Esophagus mucosa (tissue), 1 donor: ENCODE data around the gene RBBP9. TPM values are rescaled to one million over a fixed set of nuclear protein-coding genes. Genes with fewer than 3 reads are reported as not detected.
"Not testable (repeated sequence)": the region's sequence is repeated elsewhere in the genome, so short reads cannot be mapped to it uniquely, and the experiment has no call there.

Source experiments
- ATAC-seq: fragments of 200-7000 bp; cut with Tn5 transposase; one replicate; pipeline ENCODE4 v1.9.1; 2020
- total RNA-seq: library from RNA; stranded (reverse); gene quantifications from one replicate; pipeline ENCODE4 v1.2.4, GENCODE V29; 2023
- donor health status: DM: yes; HTN: yes; CAD: no.

Gene RBBP9
- 11.8 TPM for total RNA-seq

DNA sequence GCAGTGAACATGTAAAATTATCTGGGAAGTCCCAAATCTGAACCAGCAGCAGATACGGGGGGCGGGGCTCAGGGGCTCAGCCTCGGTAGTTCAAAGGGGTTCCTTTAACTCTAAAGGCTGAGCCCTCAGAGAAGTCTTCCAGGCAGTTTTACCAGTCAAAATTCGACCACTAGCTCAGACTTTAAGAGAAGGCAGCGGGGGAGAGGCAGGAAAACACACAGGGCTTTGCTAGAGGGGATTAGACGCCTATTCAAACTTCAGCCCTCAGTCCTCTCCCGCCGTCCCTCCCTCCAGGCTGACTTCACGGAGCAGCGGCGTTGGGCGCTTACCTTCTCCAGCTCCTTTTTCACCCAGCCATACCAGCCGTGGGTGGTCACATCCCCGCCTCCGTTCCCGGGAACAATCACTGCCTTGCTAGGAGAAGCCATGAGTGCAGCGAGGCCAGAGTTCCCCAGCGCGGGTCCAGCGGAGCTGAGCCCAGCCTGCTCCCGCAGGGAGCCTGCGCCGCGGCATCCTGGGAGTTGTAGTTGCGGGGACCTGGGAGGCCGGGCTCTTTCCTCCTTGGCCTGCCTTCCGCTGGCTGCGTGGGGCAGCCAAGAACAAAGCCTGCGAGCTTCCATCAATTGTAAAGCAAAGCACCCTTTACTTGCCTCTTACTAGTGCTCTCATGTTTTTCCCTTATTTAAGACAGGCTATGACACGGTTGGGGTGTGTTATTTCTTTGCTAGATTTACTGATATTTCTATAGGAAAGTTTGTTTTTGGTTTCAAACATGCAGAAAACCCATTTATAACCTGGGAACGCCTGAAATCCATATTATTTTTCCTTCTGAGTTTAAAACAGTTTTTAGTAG is at the start of gene RBBP9:
Gene RBBP9, minus strand, starts transcription at position 486 of the 853 bp plus-strand sequence. Its CDS starts 58 bp downstream, at position 428.
- ATAC-seq: peak; percentile 96

DNA sequence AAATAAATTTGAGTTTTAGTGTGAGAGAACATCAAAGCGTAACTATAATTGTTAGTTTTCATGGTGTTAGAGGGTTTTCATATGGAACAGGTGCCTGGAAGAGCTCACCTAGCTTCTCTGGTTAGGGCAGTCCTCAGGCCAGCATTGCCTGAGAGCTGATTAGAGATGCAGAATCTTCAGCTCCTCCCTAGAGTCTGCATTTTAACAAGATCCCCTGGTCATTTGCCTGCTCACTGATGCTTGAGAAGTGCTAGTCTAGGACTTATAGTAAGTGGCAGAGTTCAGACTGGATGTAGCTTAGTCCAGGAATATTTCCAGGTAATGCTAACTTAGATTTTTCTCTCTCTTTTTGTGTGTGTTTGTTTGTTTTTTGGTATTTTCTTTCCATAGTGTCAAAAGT is 48.5 kb upstream of the RBBP9 start:
- no peak for ATAC-seq

DNA sequence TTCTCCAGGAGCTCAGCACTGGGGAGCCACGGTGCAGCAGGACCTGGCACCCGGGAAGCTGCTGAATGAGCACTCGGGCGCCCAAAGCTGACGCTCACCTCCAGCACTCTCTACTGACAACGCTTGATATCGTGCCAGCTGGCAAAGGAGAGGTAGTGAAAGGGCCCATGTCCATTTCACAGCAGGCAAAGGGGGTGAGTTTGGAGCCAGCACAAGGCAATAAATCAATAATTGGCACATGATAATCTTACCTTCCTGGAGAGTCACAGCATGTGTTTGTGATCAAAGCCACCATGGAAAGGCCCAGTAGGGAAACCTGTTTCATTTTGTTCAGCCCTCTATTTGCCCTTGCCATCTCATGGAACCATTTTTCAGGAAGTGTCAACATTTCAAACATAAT is 46.9 kb upstream of the RBBP9 start:
- ATAC-seq: no peak

DNA sequence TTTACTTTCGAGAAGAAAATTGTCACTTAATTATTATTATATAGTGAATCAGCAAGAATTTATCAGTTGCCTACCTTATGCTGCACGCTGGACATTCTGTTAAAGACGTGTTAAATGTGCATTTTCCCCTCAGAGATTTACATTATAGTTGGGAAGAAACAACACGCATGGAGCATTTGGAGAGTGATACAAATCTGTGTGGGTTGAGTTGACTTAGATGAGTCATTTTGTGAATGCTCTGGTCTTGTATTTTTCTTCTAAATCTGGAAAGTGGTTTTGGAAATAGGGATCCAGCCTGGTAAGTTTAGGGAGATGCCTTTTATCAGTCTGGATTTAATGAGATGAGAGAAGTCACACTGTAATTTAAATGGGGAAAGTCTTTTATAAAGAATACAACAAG is 46.2 kb upstream of the RBBP9 start:
- no peak for ATAC-seq

DNA sequence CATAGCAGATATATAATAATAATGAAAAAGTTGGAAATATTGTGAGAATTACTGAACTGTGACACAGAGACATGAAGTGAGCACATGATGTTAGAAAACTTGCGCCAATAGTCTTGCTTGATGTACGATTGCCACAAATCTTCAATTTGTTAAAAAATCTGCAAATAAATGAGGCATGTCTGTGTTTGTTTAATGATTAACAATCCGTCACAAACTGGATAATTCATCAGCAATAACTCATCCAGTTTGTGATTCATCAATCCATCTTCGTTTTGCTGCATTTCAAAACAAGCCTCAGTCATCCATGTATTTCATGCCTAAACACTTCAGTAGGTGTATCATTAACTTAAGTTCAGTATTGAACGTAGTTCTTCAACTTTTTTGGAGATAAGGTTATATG is 44.7 kb upstream of the RBBP9 start:
- ATAC-seq: peak; percentile 59

DNA sequence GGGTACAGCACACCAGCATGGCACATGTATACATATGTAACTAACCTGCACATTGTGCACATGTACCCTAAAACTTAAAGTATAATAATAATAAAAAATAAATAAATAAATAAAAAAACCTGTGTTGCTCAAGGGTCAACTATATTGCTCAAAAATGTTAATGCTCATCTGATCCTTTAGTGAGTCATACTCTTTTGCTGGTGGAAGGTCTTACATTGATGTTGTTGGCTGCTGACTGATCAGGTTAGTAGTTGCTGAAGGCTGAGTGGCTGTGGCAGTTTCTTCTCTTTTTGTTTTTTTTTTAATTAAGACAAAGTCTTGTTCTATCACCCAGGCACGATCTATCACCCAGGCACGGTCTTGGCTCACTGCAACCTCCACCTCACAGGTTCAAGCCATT is 40.6 kb upstream of the RBBP9 start:
- ATAC-seq: peak; percentile 42

DNA sequence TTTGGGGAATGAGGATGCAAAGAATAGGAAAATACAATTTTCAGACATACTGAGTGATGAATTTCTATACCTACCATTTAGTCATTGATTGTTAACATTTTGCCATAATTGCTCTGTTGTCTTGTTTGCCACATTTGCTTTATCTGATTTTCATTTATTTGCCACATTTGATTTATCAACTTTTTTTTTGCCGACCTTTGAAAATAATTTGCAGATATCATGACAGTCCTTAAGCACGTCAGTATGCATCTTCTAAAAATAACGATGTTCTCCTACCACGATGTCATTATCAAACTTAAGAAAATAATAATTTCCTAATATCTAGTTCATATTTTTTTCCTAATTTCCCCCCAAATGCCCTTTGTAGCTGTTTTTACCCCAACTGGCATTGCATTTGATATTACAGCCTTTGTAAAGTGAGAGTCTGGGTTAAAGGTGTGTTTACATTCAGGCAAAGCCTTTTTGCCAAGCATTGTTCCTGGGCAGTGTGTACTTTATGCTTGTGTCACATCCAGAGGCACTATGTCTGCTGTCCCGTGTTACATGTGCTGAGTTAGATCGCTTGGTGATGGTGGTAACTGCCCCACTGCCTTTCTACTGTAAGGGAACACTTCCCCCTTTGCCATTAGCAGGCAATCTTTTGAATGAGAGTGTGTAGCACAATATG is 37.1 kb upstream of the RBBP9 start:
- no peak for ATAC-seq

DNA sequence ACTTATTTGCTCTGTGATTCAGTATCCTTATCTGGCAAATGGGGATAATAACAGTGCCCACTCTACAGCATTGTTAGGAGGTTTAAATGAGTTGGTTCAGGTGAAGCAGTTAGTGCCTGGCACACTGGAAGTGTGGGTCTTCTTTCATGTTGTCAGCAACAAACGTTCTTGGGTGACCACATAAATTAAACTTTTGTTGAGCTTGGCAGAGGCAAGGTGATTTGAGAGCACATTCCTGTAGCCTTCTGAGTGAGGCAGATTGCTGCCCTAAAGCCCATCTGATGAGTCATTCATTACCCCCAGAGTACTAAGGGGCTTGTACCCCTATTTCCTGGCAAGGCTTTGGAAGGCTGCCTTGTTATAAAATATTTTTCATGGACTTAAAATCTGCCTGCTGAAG is 36.5 kb upstream of the RBBP9 start:
- ATAC-seq: no peak

DNA sequence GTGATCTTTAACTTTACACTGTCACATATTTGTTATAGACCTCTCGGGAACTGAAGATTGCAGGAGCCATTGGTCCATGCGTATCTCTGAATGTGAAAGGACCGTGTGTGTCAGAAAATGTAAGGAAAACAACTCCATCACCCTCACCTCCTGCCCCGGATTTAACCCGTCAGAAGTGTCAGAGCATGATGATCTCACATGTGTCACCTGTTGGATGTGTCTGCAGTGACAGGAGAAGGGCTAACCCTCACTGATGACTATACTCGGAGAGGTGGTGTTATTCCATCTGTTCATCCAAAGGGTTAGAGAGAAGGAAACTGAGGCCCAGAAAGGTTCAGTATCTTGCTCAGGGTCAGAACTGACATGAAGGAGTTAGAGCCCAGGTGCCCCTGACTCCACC is 35.6 kb upstream of the RBBP9 start:
- no peak for ATAC-seq

DNA sequence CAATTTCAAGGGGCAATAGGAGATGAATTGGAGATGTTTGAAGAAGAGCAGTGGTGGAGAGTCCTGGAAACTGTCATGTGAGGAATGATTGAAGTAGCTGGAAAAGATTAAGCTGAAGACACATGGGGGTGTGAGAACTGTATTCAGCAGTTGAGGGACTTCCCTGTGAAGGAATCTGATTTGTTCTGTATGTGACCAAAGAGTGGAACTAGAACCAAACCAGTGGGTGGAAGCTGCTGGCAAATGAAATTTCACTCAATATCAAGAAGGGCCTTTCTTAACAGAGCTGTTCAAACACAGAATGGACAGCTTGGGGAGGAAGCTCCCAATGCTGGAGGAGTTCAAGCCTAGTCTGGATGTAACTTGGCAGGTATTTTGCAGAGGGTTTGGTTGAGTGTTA is 32.0 kb upstream of the RBBP9 start:
- no peak for ATAC-seq

DNA sequence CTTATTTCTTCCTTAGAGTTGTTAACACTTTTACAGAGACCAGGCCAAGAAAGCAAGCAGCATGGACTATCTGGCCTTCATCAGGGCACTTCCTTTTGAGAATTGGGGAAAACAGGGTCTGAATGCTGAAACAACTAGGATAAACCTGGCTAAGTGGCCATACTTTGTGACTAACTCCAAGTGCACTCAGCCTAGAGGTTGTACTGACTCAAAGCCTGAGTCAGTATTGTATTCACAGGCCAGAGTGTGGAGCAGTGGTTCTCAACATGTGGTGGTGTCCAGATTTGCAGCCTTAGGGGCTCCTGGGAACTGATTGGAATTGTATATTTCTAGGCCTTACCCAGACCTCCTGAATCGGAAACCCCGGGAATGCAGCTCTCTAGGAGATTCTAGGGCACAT is 30.8 kb upstream of the RBBP9 start:
- no peak for ATAC-seq

DNA sequence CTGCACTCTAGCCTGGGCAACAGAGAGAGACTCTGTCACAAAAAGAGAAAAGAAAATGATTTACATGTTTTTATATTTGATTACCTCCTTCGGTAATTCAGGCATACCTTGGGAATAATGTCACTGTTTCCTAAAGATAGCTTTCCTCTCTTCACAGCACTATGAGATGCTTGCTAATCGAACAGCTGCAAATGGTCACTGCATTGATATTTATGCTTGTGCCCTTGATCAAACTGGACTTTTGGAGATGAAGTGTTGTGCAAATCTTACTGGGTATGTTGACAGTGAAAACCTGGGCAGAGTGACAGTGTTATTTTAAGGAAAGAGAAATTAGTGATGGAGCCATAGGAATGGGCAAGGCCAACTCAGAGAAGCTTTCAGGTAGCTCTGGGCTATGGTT is 30.3 kb upstream of the RBBP9 start:
- no peak for ATAC-seq

DNA sequence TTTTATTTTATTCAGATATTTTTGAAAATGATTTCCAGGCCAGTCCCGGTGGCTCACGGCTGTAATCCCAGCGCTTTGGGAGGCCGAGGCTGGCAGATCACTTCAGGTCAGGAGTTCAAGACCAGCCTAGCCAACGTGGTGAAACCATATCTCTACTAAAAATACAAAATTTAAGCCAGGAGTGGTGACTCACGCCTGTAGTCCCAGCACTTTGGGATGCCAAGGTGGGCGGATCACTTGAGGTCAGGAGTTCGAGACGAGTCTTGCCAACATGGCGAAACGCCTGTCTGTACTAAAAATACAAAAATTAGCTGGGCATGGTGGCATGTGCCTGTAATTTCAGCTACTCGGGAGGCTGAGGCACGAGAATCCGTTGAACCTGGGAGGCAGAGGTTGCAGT is 29.7 kb upstream of the RBBP9 start:
- not testable (repeated sequence) for ATAC-seq

DNA sequence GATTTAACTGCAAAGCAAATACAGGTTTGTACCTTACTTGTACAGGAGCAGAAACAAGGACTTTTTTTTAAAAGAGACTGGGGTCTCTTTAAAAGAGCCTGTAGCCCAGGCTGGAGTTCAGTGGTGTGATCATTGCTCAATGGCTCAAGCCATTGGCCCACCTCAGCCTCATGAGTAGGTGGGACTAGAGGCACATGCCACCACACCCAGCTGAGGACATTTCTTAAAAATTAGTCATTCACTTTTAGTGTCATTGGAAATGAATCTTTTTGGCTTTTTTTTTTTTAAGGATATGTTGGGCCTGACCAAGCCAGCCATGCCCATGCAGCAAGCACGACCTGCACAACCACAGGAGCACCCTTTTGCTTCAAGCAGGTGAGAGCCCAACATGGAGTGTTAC is 27.6 kb upstream of the RBBP9 start:
- peak; percentile 39 for ATAC-seq

DNA sequence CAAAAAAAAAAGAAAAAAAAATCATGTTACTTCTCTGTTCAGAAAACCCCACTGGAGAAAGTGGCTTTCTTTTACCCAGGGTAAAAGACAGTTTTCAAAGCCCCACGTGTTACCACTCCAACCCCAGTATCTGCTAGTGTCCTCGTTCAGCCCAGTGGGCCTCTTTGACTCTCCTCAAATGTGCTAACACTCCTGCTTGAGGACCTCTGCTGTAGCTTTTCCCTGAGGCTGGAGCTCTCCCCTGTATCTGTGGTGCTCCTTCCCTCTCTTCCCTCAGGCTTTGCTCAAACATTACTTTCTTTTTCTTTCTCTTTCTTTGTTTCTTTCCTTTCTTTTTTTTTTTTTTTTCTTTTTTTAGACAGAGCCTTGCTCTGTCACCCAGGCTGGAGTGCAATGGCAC is 26.0 kb upstream of the RBBP9 start:
- ATAC-seq: no peak

DNA sequence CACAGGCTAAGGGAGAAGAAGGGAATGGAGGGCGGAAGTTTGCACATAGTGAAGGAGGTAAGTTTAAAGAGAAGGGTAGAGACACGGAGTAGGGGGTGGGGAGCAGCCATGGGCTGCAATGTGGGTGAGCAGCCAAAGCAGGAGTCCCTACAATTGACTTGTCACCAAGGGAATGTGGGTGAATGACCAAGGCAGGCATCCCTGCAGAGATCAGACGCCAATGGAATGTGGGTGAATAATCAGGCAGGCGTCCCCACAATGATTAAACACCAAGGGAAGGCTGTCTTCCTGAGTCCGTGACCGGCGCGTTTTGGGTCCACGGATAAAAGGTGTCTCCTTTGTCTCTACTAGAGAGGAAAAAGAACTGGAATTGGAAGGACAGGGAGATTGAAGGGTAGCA is 25.0 kb upstream of the RBBP9 start:
- ATAC-seq: not testable (repeated sequence)

DNA sequence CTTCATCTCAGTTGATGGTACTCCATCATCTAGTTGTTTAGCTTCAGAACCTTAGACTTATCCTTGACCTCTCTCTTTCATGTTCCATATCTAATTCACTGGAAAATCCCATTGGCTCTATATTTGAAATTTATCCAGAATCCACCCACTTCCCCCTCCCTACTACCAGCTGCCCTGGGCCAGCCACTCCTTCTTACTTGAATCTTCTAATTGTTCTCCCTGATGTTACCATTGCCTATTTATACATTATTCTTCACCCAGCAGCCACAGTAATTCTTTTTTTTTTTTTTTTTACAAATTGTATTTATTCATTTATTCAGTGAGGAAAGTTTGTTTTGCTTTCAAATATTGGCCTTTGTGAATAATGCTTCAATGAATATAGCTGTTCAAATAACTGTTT is 18.9 kb upstream of the RBBP9 start:
- ATAC-seq: no peak

DNA sequence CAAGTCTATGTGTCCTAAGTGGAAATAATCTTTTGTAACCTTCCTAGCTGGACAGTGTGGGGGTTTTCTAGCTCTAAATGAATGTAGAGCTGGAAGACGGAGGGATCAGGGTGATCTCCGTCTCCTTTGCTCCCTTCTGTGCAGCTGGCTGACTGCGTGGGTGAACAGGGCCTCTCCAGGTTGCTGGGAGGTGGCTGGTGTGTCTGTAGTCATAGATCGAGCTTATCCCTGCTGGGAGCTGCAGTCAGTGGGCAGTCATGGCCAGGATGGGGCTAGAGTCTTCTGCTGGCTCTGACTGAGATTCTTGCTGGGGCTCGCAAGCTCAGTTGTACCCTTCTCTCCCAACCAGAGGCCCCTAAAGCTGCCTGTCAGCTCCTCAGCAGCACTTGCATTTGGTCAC is 17.1 kb upstream of the RBBP9 start:
- ATAC-seq: no peak

DNA sequence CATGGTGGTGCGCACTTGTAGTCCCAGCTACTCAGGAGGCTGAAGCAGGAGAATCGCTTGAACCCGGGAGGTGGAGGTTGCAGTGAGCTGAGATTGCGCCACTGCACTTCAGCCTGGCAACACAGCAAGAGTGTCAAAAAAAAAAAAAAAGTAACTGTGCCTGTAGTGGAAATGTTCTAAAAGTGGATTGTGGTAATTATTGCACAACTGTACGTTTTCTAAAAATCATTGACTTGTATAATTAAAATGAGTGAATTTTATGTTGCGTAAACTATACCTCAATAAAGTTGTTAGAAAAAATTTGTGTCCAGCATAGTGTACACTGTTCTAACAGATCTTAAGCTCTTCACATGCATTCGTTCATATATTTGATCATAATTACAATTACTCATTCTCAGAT is 16.2 kb upstream of the RBBP9 start:
- no peak for ATAC-seq

DNA sequence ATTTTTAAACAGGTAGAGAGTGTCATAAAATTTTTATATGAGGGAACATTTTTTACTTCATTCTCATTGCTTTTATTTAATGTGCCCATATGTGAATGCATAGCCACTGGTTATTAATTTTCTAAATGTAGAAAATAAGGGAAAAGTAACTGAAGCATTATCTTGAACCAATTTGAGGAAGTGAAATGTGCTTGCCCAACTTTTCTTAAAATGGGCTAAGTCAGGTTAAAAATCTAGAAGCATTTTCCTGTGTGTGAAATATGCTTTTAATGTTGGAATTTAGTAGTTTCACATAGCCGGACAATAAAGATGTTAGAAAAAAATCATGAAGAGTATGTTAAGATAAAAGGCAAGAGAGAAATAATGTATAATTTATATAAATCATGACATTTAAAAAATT is 14.5 kb upstream of the RBBP9 start:
- no peak for ATAC-seq

DNA sequence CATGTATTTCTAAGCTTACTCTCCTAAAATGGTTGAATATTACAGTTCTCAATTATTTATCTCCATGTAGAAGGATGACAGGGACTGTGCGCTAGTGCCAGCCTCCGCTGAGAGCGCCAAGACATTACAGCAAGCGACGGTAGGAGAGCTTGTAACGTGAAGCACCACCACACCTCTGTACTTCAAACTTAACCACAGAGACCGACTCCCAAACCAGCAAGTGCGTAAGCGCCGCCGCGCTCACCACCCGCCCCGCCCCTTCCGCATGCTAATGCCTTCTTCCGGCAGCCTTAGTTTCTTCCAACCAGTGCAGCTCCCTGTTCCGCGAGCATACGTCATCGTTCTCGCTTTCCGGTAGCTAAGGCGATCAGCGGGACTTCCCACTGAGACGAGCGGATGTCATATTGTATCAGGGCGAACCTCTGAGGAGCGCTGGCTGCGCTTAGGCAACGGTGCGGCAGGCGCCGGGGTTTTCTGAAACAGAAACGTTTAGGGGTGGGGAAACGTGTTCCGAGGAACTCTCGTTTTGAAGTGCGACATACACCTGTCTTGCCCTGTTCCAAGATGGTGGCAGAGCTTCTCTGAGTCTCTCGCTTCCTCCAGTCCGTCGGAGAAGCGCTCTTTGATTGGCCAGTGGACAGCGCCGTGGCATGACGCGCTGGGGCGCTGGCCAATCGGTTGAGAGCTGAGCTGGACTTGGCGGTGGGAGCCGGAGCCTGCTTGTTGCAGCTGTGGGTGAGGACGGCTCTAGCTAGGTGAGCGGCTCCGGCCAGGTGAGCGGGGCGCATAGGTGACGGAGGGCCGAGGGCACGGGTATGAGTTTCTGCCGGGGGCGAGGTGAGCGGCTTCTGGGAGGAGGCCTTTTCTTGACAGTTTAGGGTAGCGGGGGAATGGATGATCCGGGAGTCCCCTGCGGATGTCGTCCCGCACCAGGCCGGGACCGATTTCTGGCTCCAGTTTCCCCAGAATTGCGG is 10.5 kb upstream of the RBBP9 start, which contains the start of gene SEC23B:
Gene SEC23B, plus strand, starts transcription at position 723 of the 974 bp plus-strand sequence. CDS start 2,896 bp downstream, outside the sequence.
- ATAC-seq: peak; percentile 99

DNA sequence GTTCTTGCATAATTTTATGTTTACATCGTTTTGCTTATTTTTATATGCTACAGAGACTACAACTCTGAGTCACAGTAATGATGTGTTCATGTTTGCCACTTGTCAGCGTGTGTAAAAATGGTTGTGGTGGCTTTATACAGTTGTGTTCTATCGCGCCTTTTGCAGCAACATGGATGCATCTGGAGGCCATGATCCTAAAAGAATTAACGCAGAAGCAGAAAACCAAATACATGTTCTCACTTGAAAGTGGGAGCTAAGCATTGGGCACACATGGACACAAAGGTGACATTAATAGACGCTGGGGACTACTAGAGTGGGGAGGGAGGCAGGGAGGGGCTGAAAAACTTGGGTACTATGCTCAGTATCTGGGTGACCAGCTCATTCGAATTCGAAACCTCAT is 9.7 kb upstream of the RBBP9 start:
- no peak for ATAC-seq

DNA sequence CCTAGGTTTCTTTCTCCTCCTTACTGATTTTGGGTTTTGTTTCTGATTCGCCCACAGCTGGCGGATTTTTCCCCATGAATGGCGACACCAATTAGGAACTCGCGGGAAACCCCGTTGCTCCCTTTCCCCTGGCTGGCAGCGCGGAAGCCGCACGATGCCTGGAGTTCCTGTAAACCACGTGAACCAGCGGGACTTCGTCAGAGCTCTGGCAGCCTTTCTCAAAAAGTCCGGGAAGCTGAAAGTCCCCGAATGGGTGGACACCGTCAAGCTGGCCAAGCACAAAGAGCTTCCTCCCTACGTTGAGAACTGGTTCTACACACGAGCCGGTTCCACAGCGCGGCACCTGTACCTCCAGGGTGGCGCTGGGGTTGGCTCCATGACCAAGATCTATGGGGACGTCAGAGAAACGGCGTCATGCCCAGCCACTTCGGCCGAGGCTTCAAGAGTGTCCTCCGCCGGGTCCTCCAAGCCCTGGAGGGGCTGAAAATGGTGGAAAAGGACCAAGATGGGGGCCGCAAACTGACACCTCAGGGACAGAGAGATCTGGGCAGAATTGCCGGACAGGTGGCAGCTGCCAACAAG is 7.5 kb upstream of the RBBP9 start:
- no peak for ATAC-seq
